Measurements from ENCODE around the gene DSN1. TPM values are rescaled to one million over a fixed set of nuclear protein-coding genes. Genes with fewer than 3 reads are reported as not detected.

Gene DSN1
- total and polyA plus RNA-seq, 9 of the 15 experiments (the other 6 are each of a cell fraction or from before 2014, with no cell fraction given): 23.3 to 45.3 (median 31.1) TPM

- TF ChIP-seq PYGO2 (tag; IDR thresholded peaks at IDR 0.05) (no peak), MEIS2 (IDR thresholded peaks at IDR 0.05; ENCODE audit: partially characterized antibody) (peak; percentile 5), MCM2 (IDR thresholded peaks at IDR 0.05; ENCODE audit: low read depth) (no peak), RAD21 (CRISPR knock-in tag; conservative IDR thresholded peaks at IDR 0.05 in 1 of 2, IDR thresholded peaks at IDR 0.05 in 1 of 2) (peak; percentile 50 to 73), ESRRA (IDR thresholded peaks at IDR 0.05; ENCODE audit: borderline replicate concordance, low read depth) (no peak), CBX5 (IDR thresholded peaks at IDR 0.05; ENCODE audit: borderline replicate concordance, low read depth) (no peak), REST (IDR thresholded peaks at IDR 0.05; ENCODE audit: borderline replicate concordance) (peak; percentile 69; the same call in 1 of the 2 replicates), REST (CRISPR knock-in tag; IDR thresholded peaks at IDR 0.05; ENCODE audit: low read depth) (no peak), FOXJ2 (tag; IDR thresholded peaks at IDR 0.05) (no peak)
- TF ChIP-seq, protein P1, sequence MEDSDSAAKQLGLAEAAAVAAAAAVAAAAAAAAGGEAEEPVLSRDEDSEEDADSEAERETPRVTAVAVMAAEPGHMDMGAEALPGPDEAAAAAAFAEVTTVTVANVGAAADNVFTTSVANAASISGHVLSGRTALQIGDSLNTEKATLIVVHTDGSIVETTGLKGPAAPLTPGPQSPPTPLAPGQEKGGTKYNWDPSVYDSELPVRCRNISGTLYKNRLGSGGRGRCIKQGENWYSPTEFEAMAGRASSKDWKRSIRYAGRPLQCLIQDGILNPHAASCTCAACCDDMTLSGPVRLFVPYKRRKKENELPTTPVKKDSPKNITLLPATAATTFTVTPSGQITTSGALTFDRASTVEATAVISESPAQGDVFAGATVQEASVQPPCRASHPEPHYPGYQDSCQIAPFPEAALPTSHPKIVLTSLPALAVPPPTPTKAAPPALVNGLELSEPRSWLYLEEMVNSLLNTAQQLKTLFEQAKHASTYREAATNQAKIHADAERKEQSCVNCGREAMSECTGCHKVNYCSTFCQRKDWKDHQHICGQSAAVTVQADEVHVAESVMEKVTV (CRISPR knock-in tag; IDR thresholded peaks at IDR 0.05): peak; percentile 28; the same call in 1 of the 2 replicates
- TF ChIP-seq, protein P2, sequence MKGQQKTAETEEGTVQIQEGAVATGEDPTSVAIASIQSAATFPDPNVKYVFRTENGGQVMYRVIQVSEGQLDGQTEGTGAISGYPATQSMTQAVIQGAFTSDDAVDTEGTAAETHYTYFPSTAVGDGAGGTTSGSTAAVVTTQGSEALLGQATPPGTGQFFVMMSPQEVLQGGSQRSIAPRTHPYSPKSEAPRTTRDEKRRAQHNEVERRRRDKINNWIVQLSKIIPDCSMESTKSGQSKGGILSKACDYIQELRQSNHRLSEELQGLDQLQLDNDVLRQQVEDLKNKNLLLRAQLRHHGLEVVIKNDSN (CRISPR knock-in tag; IDR thresholded peaks at IDR 0.05): no peak
- TF ChIP-seq, protein P3, sequence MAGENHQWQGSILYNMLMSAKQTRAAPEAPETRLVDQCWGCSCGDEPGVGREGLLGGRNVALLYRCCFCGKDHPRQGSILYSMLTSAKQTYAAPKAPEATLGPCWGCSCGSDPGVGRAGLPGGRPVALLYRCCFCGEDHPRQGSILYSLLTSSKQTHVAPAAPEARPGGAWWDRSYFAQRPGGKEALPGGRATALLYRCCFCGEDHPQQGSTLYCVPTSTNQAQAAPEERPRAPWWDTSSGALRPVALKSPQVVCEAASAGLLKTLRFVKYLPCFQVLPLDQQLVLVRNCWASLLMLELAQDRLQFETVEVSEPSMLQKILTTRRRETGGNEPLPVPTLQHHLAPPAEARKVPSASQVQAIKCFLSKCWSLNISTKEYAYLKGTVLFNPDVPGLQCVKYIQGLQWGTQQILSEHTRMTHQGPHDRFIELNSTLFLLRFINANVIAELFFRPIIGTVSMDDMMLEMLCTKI (IDR thresholded peaks at IDR 0.05; ENCODE audit: partially characterized antibody): no peak
Measured at GRCh38 chr20:36717657-36718056, 55.9 kb downstream of the DSN1 start (continued).

All from K562 (cell line).